ENCODE results near the gene GPRIN2.
"Not testable (repeated sequence)": the region's sequence is repeated elsewhere in the genome, so short reads cannot be mapped to it uniquely, and the experiment has no call there.

DNA sequence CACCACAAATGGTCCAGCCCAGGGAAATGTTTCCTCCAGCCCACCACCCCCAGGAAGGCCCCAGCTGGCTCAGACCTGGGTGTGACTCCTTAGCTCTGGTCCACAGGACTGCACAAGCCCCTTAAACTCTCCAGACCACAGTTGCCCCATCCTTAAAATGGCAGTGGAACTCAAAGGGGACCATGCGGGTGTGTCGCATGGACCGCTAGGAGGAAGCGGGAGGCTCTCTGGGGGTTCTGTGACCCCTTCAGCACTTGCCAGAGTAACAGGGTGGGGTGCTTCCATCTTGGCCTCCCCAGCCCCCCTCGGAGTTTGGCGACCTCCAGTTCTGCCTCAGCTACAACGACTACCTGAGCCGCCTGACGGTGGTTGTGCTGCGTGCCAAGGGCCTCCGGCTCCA is 27.7 kb upstream of the GPRIN2 start:
- TF ChIP-seq, protein P1, sequence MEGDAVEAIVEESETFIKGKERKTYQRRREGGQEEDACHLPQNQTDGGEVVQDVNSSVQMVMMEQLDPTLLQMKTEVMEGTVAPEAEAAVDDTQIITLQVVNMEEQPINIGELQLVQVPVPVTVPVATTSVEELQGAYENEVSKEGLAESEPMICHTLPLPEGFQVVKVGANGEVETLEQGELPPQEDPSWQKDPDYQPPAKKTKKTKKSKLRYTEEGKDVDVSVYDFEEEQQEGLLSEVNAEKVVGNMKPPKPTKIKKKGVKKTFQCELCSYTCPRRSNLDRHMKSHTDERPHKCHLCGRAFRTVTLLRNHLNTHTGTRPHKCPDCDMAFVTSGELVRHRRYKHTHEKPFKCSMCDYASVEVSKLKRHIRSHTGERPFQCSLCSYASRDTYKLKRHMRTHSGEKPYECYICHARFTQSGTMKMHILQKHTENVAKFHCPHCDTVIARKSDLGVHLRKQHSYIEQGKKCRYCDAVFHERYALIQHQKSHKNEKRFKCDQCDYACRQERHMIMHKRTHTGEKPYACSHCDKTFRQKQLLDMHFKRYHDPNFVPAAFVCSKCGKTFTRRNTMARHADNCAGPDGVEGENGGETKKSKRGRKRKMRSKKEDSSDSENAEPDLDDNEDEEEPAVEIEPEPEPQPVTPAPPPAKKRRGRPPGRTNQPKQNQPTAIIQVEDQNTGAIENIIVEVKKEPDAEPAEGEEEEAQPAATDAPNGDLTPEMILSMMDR (IDR thresholded peaks at IDR 0.05) = not testable (repeated sequence)
- TF ChIP-seq POLR2AphosphoS5 (IDR thresholded peaks at IDR 0.05) = not testable (repeated sequence)
